HepG2 (cell line): ENCODE data around the gene STX4. TPM values are rescaled to one million over a fixed set of nuclear protein-coding genes. Genes with fewer than 3 reads are reported as not detected.
A peak's percentile ranks its signal among the peaks of the same experiment; 100 is the strongest.

Experiments used
- ARID3A ChIP-seq: IDR thresholded peaks from 2 replicates; pipeline ENCODE4 v1.6.1; 2012; ENCODE audit warnings: low read depth, low read length, improper control_type of control experiment
- BATF2 ChIP-seq: sonication (generic); formaldehyde crosslinking; IDR thresholded peaks from 2 replicates; pipeline ENCODE4 v1.8.0; 2022; ENCODE audit warnings: mild to moderate bottlenecking, missing genetic modification reagents, moderate library complexity
- IRX3 ChIP-seq: sonication (generic); formaldehyde crosslinking; IDR thresholded peaks from 2 replicates; pipeline ENCODE4 v1.8.1; 2023; ENCODE audit warnings: mild to moderate bottlenecking, low read depth, missing genetic modification reagents, borderline replicate concordance
- RFX3 ChIP-seq: IDR thresholded peaks from 2 replicates; pipeline ENCODE4 v1.6.1; 2016; ENCODE audit warnings: missing biosample characterization, missing genetic modification reagents
- RFXAP ChIP-seq: sonication (generic); formaldehyde crosslinking; IDR thresholded peaks from 2 replicates; pipeline ENCODE4 v1.4.0; 2020; ENCODE audit warnings: missing genetic modification reagents, borderline replicate concordance
- TEF ChIP-seq: sonication (generic); formaldehyde crosslinking; IDR thresholded peaks from 2 replicates; pipeline ENCODE4 v1.5.0; 2020; ENCODE audit warnings: missing genetic modification reagents
- ZBTB10 ChIP-seq: sonication (generic); formaldehyde crosslinking; IDR thresholded peaks from 2 replicates; pipeline ENCODE4 v1.4.0; 2020; ENCODE audit warnings: missing genetic modification reagents, borderline replicate concordance
- ZBTB8A ChIP-seq: sonication (generic); formaldehyde crosslinking; IDR thresholded peaks from 2 replicates; pipeline ENCODE4 v1.4.0; 2020; ENCODE audit warnings: mild to moderate bottlenecking, low read depth, missing genetic modification reagents, borderline replicate concordance
- ZNF296 ChIP-seq: sonication (generic); formaldehyde crosslinking; conservative IDR thresholded peaks from 2 replicates; pipeline ENCODE4 v1.5.0; 2020; ENCODE audit warnings: mild to moderate bottlenecking, missing genetic modification reagents
- ZNF574 ChIP-seq: sonication (generic); formaldehyde crosslinking; IDR thresholded peaks from 2 replicates; pipeline ENCODE4 v1.4.0; 2020; ENCODE audit warnings: missing genetic modification reagents
- ZNF670 ChIP-seq: sonication (generic); formaldehyde crosslinking; IDR thresholded peaks from 2 replicates; pipeline ENCODE4 v1.8.0; 2022; ENCODE audit warnings: mild to moderate bottlenecking, missing genetic modification reagents, borderline replicate concordance
- ZNF687 ChIP-seq: sonication (generic); formaldehyde crosslinking; IDR thresholded peaks from 2 replicates; pipeline ENCODE4 v1.5.1; 2020; ENCODE audit warnings: mild to moderate bottlenecking, missing genetic modification reagents, moderate library complexity
- polyA plus RNA-seq, 8 experiments: library from polyadenylated mRNA; depleted of rRNA in 3 of 8; stranded (reverse) in 7 of 8; unstranded in 1 of 8; fragments of >200 nt; fragmentation: Illumina TruSeq in 4 of 8; extraction: Trizol in 4 of 8; gene quantifications; 2 replicates each; pipeline versions ENCODE4 v1.2.1 to v1.2.3, GENCODE V29; 2011 to 2016; ENCODE audit warnings: low read depth in 4 of 8, missing spikeins in 1 of 8, mixed read lengths in 1 of 8; ENCODE audit not compliant: insufficient read depth in 1 of 8
- total RNA-seq, 5 experiments: library from RNA; depleted of rRNA; stranded (reverse); fragments of >200 nt; fragmentation: Illumina TruSeq; extraction: Trizol; gene quantifications; 2 replicates each; pipeline ENCODE4 v1.2.3, GENCODE V29; 2016; ENCODE audit warnings: low read depth in 1 of 5

The STX4 gene
- total and polyA plus RNA-seq, 2 of the 13 experiments (the other 11 are each of a cell fraction or from before 2014, with no cell fraction given), result 29.2 to 34.6 TPM

- TF ChIP-seq ZNF687 (CRISPR knock-in tag), result no peak
- no peak for TF ChIP-seq ZBTB8A
- no peak; the same call in 1 of the 2 replicates for TF ChIP-seq ZNF670 (CRISPR knock-in tag)
- TF ChIP-seq ZNF296, result no peak
- no peak for TF ChIP-seq BATF2 (CRISPR knock-in tag)
- no peak for TF ChIP-seq ZBTB10
- no peak for TF ChIP-seq TEF
- TF ChIP-seq ZNF574, result peak; percentile 40
- TF ChIP-seq RFXAP (CRISPR knock-in tag), result 0 out of 2 replicates have a peak, but pooled peaks have one; percentile 3
- no peak for TF ChIP-seq ARID3A
- no peak for TF ChIP-seq RFX3 (CRISPR knock-in tag)
- TF ChIP-seq IRX3 (CRISPR knock-in tag), result no peak
These were observed 48.5 kb upstream of the STX4 start, which contains the start of gene HSD3B7 (continued) for GRCh38 chr16:30984669-30985400.
